BLaER1 treated with 17β-estradiol and CSF1 and Interleukin-3, amounts not matched to agents 10 nM and 100 nM (cell line): Measurements from ENCODE around the gene PHF13.

Experiments
- H3K27ac ChIP-seq, 11 experiments: shearing (Covaris generic); formaldehyde crosslinking; 2 replicates each; pipeline ENCODE4 v1.8.1; 2022
- H3K27me3 ChIP-seq, 11 experiments: shearing (Covaris generic); formaldehyde crosslinking; 2 replicates each; pipeline ENCODE4 v1.8.1; 2022
- H3K36me3 ChIP-seq, 11 experiments: shearing (Covaris generic); formaldehyde crosslinking; 2 replicates each; pipeline ENCODE4 v1.8.1; 2022
- H3K4me1 ChIP-seq, 10 experiments: shearing (Covaris generic); formaldehyde crosslinking; 2 replicates each; pipeline ENCODE4 v1.8.1; 2022
- H3K4me2 ChIP-seq, 11 experiments: shearing (Covaris generic); formaldehyde crosslinking; 2 replicates each; pipeline ENCODE4 v1.8.1; 2022
- H3K4me3 ChIP-seq, 10 experiments: shearing (Covaris generic); formaldehyde crosslinking; 2 replicates each; pipeline ENCODE4 v1.8.1; 2022
- H3K9ac ChIP-seq, 11 experiments: shearing (Covaris generic); formaldehyde crosslinking; 2 replicates each; pipeline ENCODE4 v1.8.1; 2022
- H3K9me3 ChIP-seq, 11 experiments: shearing (Covaris generic); formaldehyde crosslinking; replicated peaks in 1 of 11; 2 replicates each; pipeline ENCODE4 v1.8.1; 2022
- H4K20me1 ChIP-seq, 11 experiments: shearing (Covaris generic); formaldehyde crosslinking; 2 replicates each; pipeline ENCODE4 v1.8.1; 2022
- Cebpa-rat ChIP-seq, 11 experiments: shearing (Covaris generic); IDR thresholded peaks; 2 replicates each; pipeline ENCODE4 v1.8.1; 2022

The PHF13 gene

GRCh38 chr1:6578624-6579373 is 34.7 kb upstream of the PHF13 start:
- Histone ChIP-seq H3K27ac (peak overlapping the region in 6 of 11 experiments; percentile 81 to 95 (median 89); a peak in 7 of 22 replicates), H3K9me3 (no peaks in the 10 kb centered on the region), H4K20me1 (peaks cover 16 to 34% (median 29%) of the 10 kb centered on the region in 11 experiments; a peak in 20 of 22 replicates), H3K4me2 (peak overlapping the region; percentile 70 to 99 (median 95)), H3K27me3 (no peaks in the 10 kb centered on the region), H3K4me1 (peaks cover 42 to 51% (median 48%) of the 10 kb centered on the region in 10 experiments), H3K9ac (peak overlapping the region in 5 of 11 experiments; percentile 84 to 94 (median 88); a peak in 9 of 22 replicates), H3K36me3 (peaks cover 0 to 10% (median 0%) of the 10 kb centered on the region in 11 experiments; a peak in 6 of 22 replicates), H3K4me3 (no peak overlapping the region)
- no peak for TF ChIP-seq Cebpa-rat (IDR thresholded peaks at IDR 0.05)

- no peaks in the 10 kb centered on the region for H3K27me3 ChIP-seq
- H3K36me3 ChIP-seq: peaks cover 0 to 15% (median 4%) of the 10 kb centered on the region in 11 experiments; a peak in 8 of 22 replicates
- peak within 1 kb of the TSS; percentile 84 to 96 (median 88) for H3K9ac ChIP-seq
- peak within 1 kb of the TSS; percentile 74 to 91 (median 82) for H3K4me3 ChIP-seq
- H3K9me3 ChIP-seq: no peaks in the 10 kb centered on the region
- H4K20me1 ChIP-seq: peaks cover 21 to 42% (median 36%) of the 10 kb centered on the region in 11 experiments
- H3K4me1 ChIP-seq: peaks cover 47 to 59% (median 52%) of the 10 kb centered on the region in 10 experiments
- H3K4me2 ChIP-seq: peak within 1 kb of the TSS; percentile 83 to 99 (median 96)
- TF ChIP-seq Cebpa-rat (IDR thresholded peaks at IDR 0.05): no peak
- H3K27ac ChIP-seq: peak within 1 kb of the TSS; percentile 73 to 96 (median 89)
Observed at GRCh38 chr1:6579374-6580118, 34.0 kb upstream of the PHF13 start, which contains the start of gene ZBTB48. ZBTB48 (plus strand) TSS chr1:6579994; CDS start chr1:6580610, 616 bp downstream.

- Histone ChIP-seq H3K9me3 (no peaks in the 10 kb centered on the region), H3K4me2 (peak overlapping the region; percentile 83 to 99 (median 96)), H3K9ac (peak overlapping the region; percentile 84 to 96 (median 88)), H3K4me1 (peaks cover 48 to 65% (median 58%) of the 10 kb centered on the region in 10 experiments), H3K27me3 (no peaks in the 10 kb centered on the region), H3K36me3 (peaks cover 0 to 21% (median 6%) of the 10 kb centered on the region in 11 experiments; a peak in 9 of 22 replicates), H3K27ac (peak overlapping the region; percentile 73 to 96 (median 89)), H3K4me3 (peak overlapping the region; percentile 74 to 91 (median 82)), H4K20me1 (peaks cover 27 to 48% (median 43%) of the 10 kb centered on the region in 11 experiments)
- TF ChIP-seq Cebpa-rat (IDR thresholded peaks at IDR 0.05): no peak
Observed at GRCh38 chr1:6580119-6580592, 33.4 kb upstream of the PHF13 start.

- Histone ChIP-seq H3K27ac (peak overlapping the region; percentile 73 to 96 (median 89)), H3K9ac (peak overlapping the region; percentile 84 to 96 (median 88)), H4K20me1 (peaks cover 33 to 54% (median 49%) of the 10 kb centered on the region in 11 experiments), H3K4me2 (peak overlapping the region; percentile 83 to 99 (median 96)), H3K36me3 (peaks cover 0 to 27% (median 7%) of the 10 kb centered on the region in 11 experiments; a peak in 11 of 22 replicates), H3K4me1 (peaks cover 55 to 70% (median 63%) of the 10 kb centered on the region in 10 experiments), H3K27me3 (no peaks in the 10 kb centered on the region), H3K4me3 (peak overlapping the region; percentile 74 to 91 (median 82)), H3K9me3 (no peaks in the 10 kb centered on the region)
- TF ChIP-seq Cebpa-rat (IDR thresholded peaks at IDR 0.05): no peak
Observed at GRCh38 chr1:6580593-6581409, 32.7 kb upstream of the PHF13 start.

GRCh38 chr1:6581561-6582305 is 31.8 kb upstream of the PHF13 start:
- H3K9ac ChIP-seq: peak overlapping the region; percentile 84 to 96 (median 88); a peak in 20 of 22 replicates

GRCh38 chr1:6582370-6582769 is 31.2 kb upstream of the PHF13 start:
- H3K36me3 ChIP-seq: peaks cover 0 to 41% (median 11%) of the 10 kb centered on the region in 11 experiments; a peak in 13 of 22 replicates
- TF ChIP-seq Cebpa-rat (IDR thresholded peaks at IDR 0.05): no peak
- peak overlapping the region; percentile 83 to 99 (median 96) for H3K4me2 ChIP-seq
- peak overlapping the region in 8 of 10 experiments; percentile 74 to 91 (median 82); a peak in 14 of 20 replicates for H3K4me3 ChIP-seq
- peak overlapping the region in 10 of 11 experiments; percentile 15 to 95 (median 86); a peak in 17 of 22 replicates for H3K27ac ChIP-seq
- no peaks in the 10 kb centered on the region for H3K27me3 ChIP-seq
- H3K4me1 ChIP-seq: peaks cover 66 to 86% (median 77%) of the 10 kb centered on the region in 10 experiments
- no peaks in the 10 kb centered on the region for H3K9me3 ChIP-seq
- H3K9ac ChIP-seq: peak overlapping the region; percentile 84 to 96 (median 88); a peak in 18 of 22 replicates
- peaks cover 48 to 70% (median 65%) of the 10 kb centered on the region in 11 experiments for H4K20me1 ChIP-seq

More at GRCh38 chr1:6581561-6582305, 31.8 kb upstream of the PHF13 start:
- no peaks in the 10 kb centered on the region for H3K27me3 ChIP-seq
- peak overlapping the region; percentile 74 to 91 (median 82) for H3K4me3 ChIP-seq
- H3K36me3 ChIP-seq: peaks cover 0 to 34% (median 9%) of the 10 kb centered on the region in 11 experiments; a peak in 13 of 22 replicates
- H3K4me2 ChIP-seq: peak overlapping the region; percentile 83 to 99 (median 96)
- peak overlapping the region; percentile 14 to 96 (median 89); a peak in 21 of 22 replicates for H3K27ac ChIP-seq
- H4K20me1 ChIP-seq: peaks cover 41 to 63% (median 58%) of the 10 kb centered on the region in 11 experiments
- H3K4me1 ChIP-seq: peaks cover 62 to 80% (median 71%) of the 10 kb centered on the region in 10 experiments
- TF ChIP-seq Cebpa-rat (IDR thresholded peaks at IDR 0.05): no peak
- H3K9me3 ChIP-seq: no peaks in the 10 kb centered on the region
